Effector memory CD4-positive, alpha-beta T cell (primary cell): Measurements from ENCODE around the gene HTR4.

Experiments
- DNase-seq, 3 donors: peaks; one replicate each; pipeline ENCODE4 v3.0.0-alpha.2; 2020
- H3K27ac ChIP-seq: 2 replicates; pipeline ENCODE4 v1.7.0; 2013; ENCODE audit warnings: mild to moderate bottlenecking, low read length, moderate library complexity; ENCODE audit not compliant: insufficient read depth, poor library complexity, severe bottlenecking
- H3K27me3 ChIP-seq: replicated peaks from 2 replicates; pipeline ENCODE4 v1.7.0; 2013; ENCODE audit warnings: mild to moderate bottlenecking, low read length; ENCODE audit not compliant: insufficient read depth, control insufficient read depth, poor library complexity, severe bottlenecking
- H3K36me3 ChIP-seq: 2 replicates; pipeline ENCODE4 v1.7.0; 2013; ENCODE audit warnings: mild to moderate bottlenecking, low read length, moderate library complexity; ENCODE audit not compliant: control insufficient read depth, insufficient read depth
- H3K4me1 ChIP-seq: 2 replicates; pipeline ENCODE4 v1.7.0; 2013; ENCODE audit warnings: low read length, mild to moderate bottlenecking; ENCODE audit not compliant: control insufficient read depth, insufficient read depth, poor library complexity, severe bottlenecking
- H3K4me3 ChIP-seq: 2 replicates; pipeline ENCODE4 v1.7.0; 2013; ENCODE audit warnings: low read length, low read depth, mild to moderate bottlenecking; ENCODE audit not compliant: insufficient read depth, poor library complexity, severe bottlenecking
- H3K9me3 ChIP-seq: 2 replicates; pipeline ENCODE4 v1.7.0; 2013; ENCODE audit warnings: mild to moderate bottlenecking, low read length, moderate library complexity; ENCODE audit not compliant: control insufficient read depth

The HTR4 gene

GRCh38 chr5:148665431-148665830 lies 11.1 kb upstream of the HTR4 start:
- Histone ChIP-seq H3K4me3 (no peak overlapping the region), H3K27ac (no peak overlapping the region), H3K27me3 (no peaks in the 10 kb centered on the region), H3K9me3 (no peaks in the 10 kb centered on the region), H3K4me1 (no peaks in the 10 kb centered on the region), H3K36me3 (no peaks in the 10 kb centered on the region)
- DNase-seq = no peak

- no peak overlapping the region for H3K27ac ChIP-seq
- no peaks in the 10 kb centered on the region for H3K9me3 ChIP-seq
- no peaks in the 10 kb centered on the region for H3K4me1 ChIP-seq
- DNase-seq = no peak
- no peaks in the 10 kb centered on the region for H3K36me3 ChIP-seq
- H3K4me3 ChIP-seq = no peak overlapping the region
- H3K27me3 ChIP-seq = no peaks in the 10 kb centered on the region
Observed at GRCh38 chr5:148663509-148663908, 9.2 kb upstream of the HTR4 start.

DNA sequence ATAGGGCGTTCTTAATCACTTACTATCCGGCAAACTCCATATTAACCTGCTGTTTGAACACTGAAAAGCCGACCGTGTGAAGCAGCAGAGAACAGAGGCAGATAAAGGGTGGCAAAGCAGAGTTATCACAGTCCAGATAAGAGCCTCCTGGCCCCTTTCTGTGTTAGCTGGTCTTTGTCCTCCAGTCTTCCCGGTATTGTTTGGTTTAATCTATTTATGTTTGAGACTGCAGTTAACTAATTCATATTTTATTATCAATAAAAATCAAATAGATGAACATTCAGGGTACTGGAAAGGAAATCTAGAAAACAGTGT lies 6.0 kb upstream of the HTR4 start:
- Histone ChIP-seq H3K27me3 (no peaks in the 10 kb centered on the region), H3K27ac (no peak overlapping the region), H3K4me1 (no peaks in the 10 kb centered on the region), H3K4me3 (no peak overlapping the region), H3K36me3 (no peaks in the 10 kb centered on the region), H3K9me3 (no peaks in the 10 kb centered on the region)
- no peak for DNase-seq

GRCh38 chr5:148659641-148660345 lies 5.5 kb upstream of the HTR4 start:
- Histone ChIP-seq H3K36me3 (no peaks in the 10 kb centered on the region), H3K27me3 (no peaks in the 10 kb centered on the region), H3K9me3 (no peaks in the 10 kb centered on the region), H3K4me3 (no peak overlapping the region), H3K27ac (no peak overlapping the region), H3K4me1 (no peaks in the 10 kb centered on the region)
- DNase-seq = no peak

GRCh38 chr5:148653291-148653835 lies 964 bp downstream of the HTR4 start:
- H3K9me3 ChIP-seq = no peaks in the 10 kb centered on the region
- no peaks in the 10 kb centered on the region for H3K4me1 ChIP-seq
- H3K4me3 ChIP-seq = no peak overlapping the region
- no peaks in the 10 kb centered on the region for H3K36me3 ChIP-seq
- H3K27me3 ChIP-seq = no peaks in the 10 kb centered on the region
- H3K27ac ChIP-seq = no peak overlapping the region
- DNase-seq = no peak

- no peaks in the 10 kb centered on the region for H3K36me3 ChIP-seq
- H3K4me3 ChIP-seq = no peak overlapping the region
- H3K9me3 ChIP-seq = no peaks in the 10 kb centered on the region
- H3K4me1 ChIP-seq = no peaks in the 10 kb centered on the region
- no peak for DNase-seq
- no peak overlapping the region for H3K27ac ChIP-seq
- H3K27me3 ChIP-seq = no peaks in the 10 kb centered on the region
Observed at GRCh38 chr5:148651528-148651927, 2.8 kb downstream of the HTR4 start.

- Histone ChIP-seq H3K27me3 (peaks cover 3% of the 10 kb centered on the region), H3K4me3 (no peak overlapping the region), H3K9me3 (no peaks in the 10 kb centered on the region), H3K36me3 (no peaks in the 10 kb centered on the region), H3K4me1 (no peaks in the 10 kb centered on the region), H3K27ac (no peak overlapping the region)
- no peak for DNase-seq
Observed at GRCh38 chr5:148645527-148645926, 8.8 kb downstream of the HTR4 start.

GRCh38 chr5:148641735-148642134 lies 12.6 kb downstream of the HTR4 start:
- no peak for DNase-seq
- no peak overlapping the region for H3K27ac ChIP-seq
- no peaks in the 10 kb centered on the region for H3K4me1 ChIP-seq
- no peak overlapping the region for H3K4me3 ChIP-seq
- no peaks in the 10 kb centered on the region for H3K9me3 ChIP-seq
- H3K36me3 ChIP-seq = no peaks in the 10 kb centered on the region
- peaks cover 3% of the 10 kb centered on the region for H3K27me3 ChIP-seq

DNA sequence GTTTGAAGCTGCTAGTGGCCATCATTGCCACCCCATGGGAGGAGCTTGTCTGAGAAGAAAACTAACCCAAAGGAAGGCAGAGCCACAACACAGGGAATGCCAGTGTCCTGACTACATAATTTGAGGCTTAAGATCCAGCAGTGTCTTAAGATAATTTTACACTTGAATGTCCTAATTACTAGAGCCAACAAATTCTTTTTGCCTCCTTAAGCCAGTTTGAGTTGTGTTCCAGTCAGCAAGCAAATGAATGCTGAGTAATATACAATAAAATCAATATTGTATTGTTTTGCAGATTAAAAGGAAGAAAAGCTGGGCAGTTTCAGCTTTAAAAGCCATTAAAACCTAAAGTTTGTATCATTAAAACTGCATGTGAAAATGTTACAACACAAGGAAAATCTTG lies 13.9 kb downstream of the HTR4 start:
- Histone ChIP-seq H3K36me3 (no peaks in the 10 kb centered on the region), H3K4me3 (no peak overlapping the region), H3K4me1 (no peaks in the 10 kb centered on the region), H3K27ac (no peak overlapping the region), H3K27me3 (no peaks in the 10 kb centered on the region), H3K9me3 (no peaks in the 10 kb centered on the region)
- no peak for DNase-seq

GRCh38 chr5:148639081-148639480 lies 15.2 kb downstream of the HTR4 start:
- Histone ChIP-seq H3K4me1 (no peaks in the 10 kb centered on the region), H3K9me3 (no peaks in the 10 kb centered on the region), H3K36me3 (no peaks in the 10 kb centered on the region), H3K4me3 (no peak overlapping the region), H3K27me3 (no peaks in the 10 kb centered on the region), H3K27ac (no peak overlapping the region)
- no peak for DNase-seq
